SK-N-DZ (cell line): ENCODE measurements around the gene GDPD5.
A peak's percentile ranks its signal among the peaks of the same experiment; 100 is the strongest.

Source experiments
- DNase-seq: peaks from one replicate; pipeline ENCODE4 v3.0.0-alpha.2; 2015; ENCODE audit warnings: low spot score
- small RNA-seq, 2 experiments: library from RNA; depleted of rRNA; stranded (forward); fragments of <200 nt; gene quantifications; one replicate each; pipeline ENCODE3, GENCODE V24; 2014

Gene GDPD5

DNA sequence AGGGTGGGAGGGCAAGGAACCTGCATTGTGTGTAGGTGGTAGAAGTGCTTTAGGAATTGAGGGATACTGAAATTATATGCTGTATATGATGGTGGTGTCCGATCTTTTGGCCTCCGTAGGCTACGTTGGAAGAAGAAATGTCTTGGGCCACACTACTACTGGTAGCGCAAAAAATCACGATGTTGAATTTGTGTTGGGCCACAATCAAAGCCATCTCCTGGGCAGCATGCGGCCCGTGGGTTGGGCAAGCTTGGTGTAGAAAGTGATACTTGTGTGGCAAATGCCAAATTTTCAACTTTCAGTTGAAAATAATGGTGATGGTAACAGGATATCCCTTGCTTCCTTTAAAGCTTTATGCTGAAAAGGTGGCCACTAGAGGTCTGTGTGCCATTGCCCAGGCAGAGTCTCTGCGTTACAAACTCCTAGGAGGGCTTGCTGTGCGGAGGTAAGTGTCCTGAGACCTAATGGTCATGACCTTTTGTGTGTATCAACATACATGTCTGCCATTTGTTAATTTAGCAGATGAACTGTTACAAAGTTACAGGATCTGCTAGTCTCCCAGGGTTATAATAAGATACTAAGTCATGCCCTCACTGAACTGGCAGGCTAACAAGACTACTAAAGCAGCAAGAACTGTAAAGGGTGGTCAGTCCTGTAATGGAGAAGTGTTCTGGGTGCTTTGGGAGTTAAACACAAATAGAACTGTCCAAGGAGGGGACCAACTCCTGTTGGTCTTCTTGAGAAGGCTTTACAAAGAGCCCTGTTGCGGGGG, 123.6 kb downstream of the GDPD5 start:
- no peak for DNase-seq

DNA sequence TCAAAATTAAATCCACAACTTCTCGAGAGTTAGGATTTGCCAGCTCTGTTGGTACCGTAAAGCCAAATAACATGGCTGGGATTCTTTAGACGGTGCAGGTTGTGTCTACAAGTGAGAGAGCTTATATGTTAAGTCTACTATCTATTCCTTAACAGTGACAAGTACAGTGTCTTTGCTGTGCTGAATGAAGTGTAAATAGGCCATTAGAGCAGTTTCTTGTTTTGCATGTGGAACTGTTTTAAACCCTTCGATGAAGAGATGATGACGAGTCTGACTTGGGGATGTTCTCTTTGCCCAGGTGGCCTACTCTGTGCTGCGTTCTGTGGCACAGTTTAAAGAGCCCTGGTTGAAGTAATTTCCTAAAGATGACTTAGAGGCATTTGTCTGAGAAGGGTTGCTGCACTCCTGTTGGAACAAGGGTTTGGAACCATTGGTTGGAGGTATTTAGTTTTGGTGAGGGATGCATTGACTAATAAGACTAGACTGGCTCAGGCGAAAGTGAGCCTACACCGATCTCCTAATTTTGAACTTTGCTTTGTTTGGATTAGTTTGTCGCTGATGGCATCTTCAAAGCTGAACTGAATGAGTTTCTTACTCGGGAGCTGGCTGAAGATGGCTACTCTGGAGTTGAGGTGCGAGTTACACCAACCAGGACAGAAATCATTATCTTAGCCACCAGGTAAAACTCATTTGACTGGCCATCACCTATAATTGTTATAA, 125.4 kb downstream of the GDPD5 start:
- DNase-seq, result no peak

DNA sequence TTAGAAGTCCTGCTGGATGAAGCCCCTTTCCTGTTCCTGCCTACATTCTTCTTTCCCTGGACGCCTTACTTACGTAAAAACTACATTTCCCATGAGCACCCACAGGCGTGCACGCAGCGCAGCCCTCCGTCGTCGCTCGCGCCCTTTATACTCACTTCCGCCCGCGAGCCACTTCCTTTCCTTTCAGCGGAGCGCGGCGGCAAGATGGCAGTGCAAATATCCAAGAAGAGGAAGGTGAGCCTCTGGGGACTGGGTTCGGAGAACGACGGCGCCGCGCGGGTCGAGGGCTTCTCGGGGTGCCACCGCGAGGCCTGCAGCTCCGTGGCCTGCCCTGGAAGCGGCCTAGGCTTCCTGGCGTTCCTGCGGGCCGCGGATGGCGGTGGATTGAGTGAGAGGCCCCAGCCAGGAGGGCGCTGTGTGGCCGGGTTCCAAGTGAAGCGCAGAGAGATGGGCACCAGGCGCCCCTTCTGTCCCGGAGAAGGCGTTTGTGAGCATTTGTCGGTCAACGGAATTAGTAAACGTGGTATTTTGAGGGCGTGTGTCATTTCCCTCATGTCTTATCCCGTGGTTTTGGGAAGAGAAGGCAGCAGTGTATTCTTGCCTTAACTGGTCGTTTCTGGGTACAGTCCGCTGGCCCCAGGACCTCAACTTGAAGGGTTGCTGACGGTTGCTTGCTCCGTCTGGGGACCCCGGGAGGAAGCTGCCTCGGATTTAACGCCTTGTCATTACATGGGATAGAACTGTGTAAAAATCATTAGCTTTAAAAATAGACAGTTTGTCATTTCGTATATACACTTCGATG, 126.2 kb downstream of the GDPD5 start, which contains the start of gene RPS3:
Gene RPS3 (plus strand): TSS at position 175 of the 802 bp plus-strand sequence. CDS start 30 bp downstream, at position 205.
- peak; percentile 95 for DNase-seq

- no peak for DNase-seq
These were observed 126.8 kb downstream of the GDPD5 start for GRCh38 chr11:75398906-75399305.

- no peak for DNase-seq
These were observed 131.5 kb downstream of the GDPD5 start for GRCh38 chr11:75394085-75394840.

DNA sequence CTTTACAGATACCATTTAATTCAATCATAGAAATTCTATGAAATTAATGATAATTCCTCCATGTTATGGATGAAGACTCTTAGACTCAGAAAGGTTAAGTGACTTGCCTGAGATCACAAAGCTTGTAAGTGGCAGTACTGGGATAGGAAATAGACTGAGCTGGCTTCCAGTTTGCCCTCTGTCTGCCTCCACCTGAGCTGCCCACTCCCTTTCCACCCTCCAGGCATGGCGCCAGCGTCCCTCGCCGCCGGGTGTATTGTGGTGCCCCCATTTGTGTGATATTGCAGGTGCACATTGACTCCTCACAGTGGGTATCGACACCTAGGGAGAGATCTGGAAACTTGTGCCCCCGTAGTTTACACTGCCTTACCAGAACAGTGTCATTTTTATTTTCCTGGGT, 135.8 kb downstream of the GDPD5 start:
- no peak for DNase-seq

DNA sequence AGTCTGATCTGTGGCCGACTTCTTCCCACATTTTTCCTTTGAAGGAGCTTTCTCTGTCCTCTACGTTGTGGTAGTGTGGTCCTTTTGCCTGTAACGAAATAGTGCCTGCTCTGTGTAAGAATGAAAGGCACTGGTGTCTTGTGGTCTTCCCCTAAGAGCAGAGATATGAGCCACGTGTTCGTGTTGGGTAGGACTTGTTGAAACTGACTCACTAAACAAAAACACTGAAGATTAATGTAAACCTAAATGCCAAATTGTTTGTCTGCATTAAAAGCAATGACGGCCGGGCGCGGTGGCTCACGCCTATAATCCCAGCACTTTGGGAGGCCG, 136.5 kb downstream of the GDPD5 start:
- no peak for DNase-seq

DNA sequence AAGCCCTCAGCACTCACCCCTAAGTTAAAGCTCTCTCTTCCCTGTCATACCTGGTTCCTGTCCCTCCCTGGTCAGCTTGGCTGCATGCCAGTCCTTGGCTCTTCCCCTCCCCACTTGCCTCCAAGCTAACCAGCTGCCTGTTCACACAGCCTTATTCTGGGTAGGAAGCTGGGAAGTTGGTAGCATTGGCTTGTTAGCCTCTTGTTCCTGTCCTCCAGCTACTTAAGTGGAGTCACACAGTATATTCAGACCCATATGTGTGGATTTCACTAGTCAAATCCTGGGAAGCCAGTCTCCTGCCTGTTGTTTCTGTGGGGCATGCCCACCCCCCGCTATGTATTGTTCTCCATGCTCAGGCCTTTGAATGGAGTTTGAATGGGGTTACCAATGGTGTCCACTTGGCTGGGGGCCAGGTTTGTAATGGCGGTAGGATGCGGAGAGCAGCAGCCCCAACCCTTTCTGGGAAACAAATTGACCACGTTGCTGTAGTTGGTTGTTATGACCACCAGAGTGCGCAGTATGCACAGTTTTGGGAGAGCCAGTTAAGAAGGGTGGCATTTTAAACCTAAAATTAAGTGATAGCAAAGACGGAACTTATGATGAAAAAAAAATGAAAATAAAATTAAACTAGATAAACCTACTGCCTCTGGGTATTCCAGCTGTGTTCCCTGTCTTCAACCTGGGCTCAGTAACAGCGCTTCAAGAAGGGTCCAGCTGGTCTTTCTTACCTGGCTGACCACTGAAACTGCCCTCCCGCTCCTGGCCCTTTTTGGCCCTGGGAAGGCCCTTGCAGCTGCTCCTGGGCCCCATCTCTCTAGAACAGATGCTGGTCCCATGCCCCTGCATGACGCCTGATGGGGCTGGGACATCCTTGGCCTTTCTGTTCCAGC, 137.1 kb downstream of the GDPD5 start:
- DNase-seq, result peak; percentile 81

DNA sequence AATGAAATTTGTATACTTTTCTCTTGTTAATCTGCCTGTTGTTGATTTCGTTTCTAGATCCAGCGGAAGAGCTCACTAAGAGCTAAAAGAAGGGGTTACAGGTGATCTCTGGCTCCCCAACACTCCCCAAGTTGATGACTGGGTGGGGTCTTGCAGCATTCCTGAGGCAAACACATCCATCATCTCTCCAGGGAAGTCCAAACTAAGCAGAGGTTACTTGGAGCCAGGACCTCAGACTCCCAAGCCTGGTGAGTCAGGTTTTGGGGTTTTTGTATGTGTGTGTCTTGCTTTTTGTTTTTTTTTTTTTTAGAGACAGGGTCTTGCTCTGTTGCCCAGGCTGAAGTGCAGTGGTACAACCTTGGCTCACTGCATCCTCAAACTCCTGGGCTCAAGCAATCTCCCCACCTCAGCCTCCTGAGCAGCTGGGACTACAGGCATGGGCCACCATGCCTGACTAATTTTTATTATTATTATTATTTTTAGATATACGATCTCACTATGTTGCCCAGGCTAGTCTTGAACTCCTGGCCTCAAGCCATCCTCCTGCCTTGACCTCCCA, 137.9 kb downstream of the GDPD5 start:
- no peak for DNase-seq

- DNase-seq, result no peak
These were observed 138.7 kb downstream of the GDPD5 start for GRCh38 chr11:75386942-75387630.

Small RNAs within 50 kb of the gene (small RNA-seq; reads per million reads assigned to genes)
- 0 reads per million in 2 experiments for gene SNORD15A
- 18.7 to 199 reads per million in 2 experiments for gene SNORD15B
